Measurements from ENCODE around the gene MACROD2. TPM values are rescaled to one million over a fixed set of nuclear protein-coding genes. Genes with fewer than 3 reads are reported as not detected.

The MACROD2 gene
- total RNA-seq, 6 experiments from 2014 or later = 0.05 to 0.57 (median 0.11) TPM; not detected in 1

- no peaks in the 10 kb centered on the region for H3K36me3 Mint-ChIP-seq (ENCODE audit: low read depth)
- H3K27me3 Mint-ChIP-seq (ENCODE audit: insufficient read depth) = no peaks in the 10 kb centered on the region; the same call in 1 of the 2 replicates
- TF ChIP-seq, protein P1, sequence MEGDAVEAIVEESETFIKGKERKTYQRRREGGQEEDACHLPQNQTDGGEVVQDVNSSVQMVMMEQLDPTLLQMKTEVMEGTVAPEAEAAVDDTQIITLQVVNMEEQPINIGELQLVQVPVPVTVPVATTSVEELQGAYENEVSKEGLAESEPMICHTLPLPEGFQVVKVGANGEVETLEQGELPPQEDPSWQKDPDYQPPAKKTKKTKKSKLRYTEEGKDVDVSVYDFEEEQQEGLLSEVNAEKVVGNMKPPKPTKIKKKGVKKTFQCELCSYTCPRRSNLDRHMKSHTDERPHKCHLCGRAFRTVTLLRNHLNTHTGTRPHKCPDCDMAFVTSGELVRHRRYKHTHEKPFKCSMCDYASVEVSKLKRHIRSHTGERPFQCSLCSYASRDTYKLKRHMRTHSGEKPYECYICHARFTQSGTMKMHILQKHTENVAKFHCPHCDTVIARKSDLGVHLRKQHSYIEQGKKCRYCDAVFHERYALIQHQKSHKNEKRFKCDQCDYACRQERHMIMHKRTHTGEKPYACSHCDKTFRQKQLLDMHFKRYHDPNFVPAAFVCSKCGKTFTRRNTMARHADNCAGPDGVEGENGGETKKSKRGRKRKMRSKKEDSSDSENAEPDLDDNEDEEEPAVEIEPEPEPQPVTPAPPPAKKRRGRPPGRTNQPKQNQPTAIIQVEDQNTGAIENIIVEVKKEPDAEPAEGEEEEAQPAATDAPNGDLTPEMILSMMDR (IDR thresholded peaks at IDR 0.05) = no peak
- H3K9me3 Mint-ChIP-seq = peaks cover 45% of the 10 kb centered on the region
- no peak for DNase-seq
- H3K4me1 Mint-ChIP-seq (ENCODE audit: low read depth) = no peaks in the 10 kb centered on the region
- no peak overlapping the region for H3K4me3 Mint-ChIP-seq
- no peak overlapping the region for H3K27ac Mint-ChIP-seq
Observed at GRCh38 chr20:15317546-15318232, 1322.4 kb downstream of the MACROD2 start.

- TF ChIP-seq, protein P1 (IDR thresholded peaks at IDR 0.05) = no peak
- Mint-ChIP-seq H3K4me3 (no peak overlapping the region), H3K4me1 (ENCODE audit: low read depth) (no peaks in the 10 kb centered on the region), H3K27me3 (ENCODE audit: insufficient read depth) (no peaks in the 10 kb centered on the region), H3K36me3 (ENCODE audit: low read depth) (no peaks in the 10 kb centered on the region), H3K27ac (no peak overlapping the region), H3K9me3 (peaks cover 45% of the 10 kb centered on the region)
- no peak for DNase-seq
Observed at GRCh38 chr20:15318682-15319081, 1323.4 kb downstream of the MACROD2 start.

- no peak overlapping the region for H3K27ac Mint-ChIP-seq
- peaks cover 48% of the 10 kb centered on the region for H3K9me3 Mint-ChIP-seq
- H3K4me3 Mint-ChIP-seq = no peak overlapping the region
- TF ChIP-seq, protein P1 (IDR thresholded peaks at IDR 0.05) = no peak
- no peaks in the 10 kb centered on the region for H3K27me3 Mint-ChIP-seq (ENCODE audit: insufficient read depth)
- H3K4me1 Mint-ChIP-seq (ENCODE audit: low read depth) = no peaks in the 10 kb centered on the region
- H3K36me3 Mint-ChIP-seq (ENCODE audit: low read depth) = no peaks in the 10 kb centered on the region
- no peak for DNase-seq
Observed at GRCh38 chr20:15319439-15319838, 1324.1 kb downstream of the MACROD2 start.

GRCh38 chr20:15320941-15321340 is 1325.6 kb downstream of the MACROD2 start:
- H3K36me3 Mint-ChIP-seq (ENCODE audit: low read depth) = no peaks in the 10 kb centered on the region
- no peaks in the 10 kb centered on the region for H3K4me1 Mint-ChIP-seq (ENCODE audit: low read depth)
- TF ChIP-seq, protein P1 (IDR thresholded peaks at IDR 0.05) = no peak
- no peak for DNase-seq
- peaks cover 37% of the 10 kb centered on the region for H3K9me3 Mint-ChIP-seq
- H3K27ac Mint-ChIP-seq = no peak overlapping the region
- H3K27me3 Mint-ChIP-seq (ENCODE audit: insufficient read depth) = no peaks in the 10 kb centered on the region
- no peak overlapping the region for H3K4me3 Mint-ChIP-seq

GRCh38 chr20:15327123-15327522 is 1331.8 kb downstream of the MACROD2 start:
- H3K4me1 Mint-ChIP-seq (ENCODE audit: low read depth) = no peaks in the 10 kb centered on the region
- peaks cover 35% of the 10 kb centered on the region for H3K9me3 Mint-ChIP-seq
- TF ChIP-seq, protein P1 (IDR thresholded peaks at IDR 0.05) = no peak

More at GRCh38 chr20:15327123-15327522, 1331.8 kb downstream of the MACROD2 start:
- Mint-ChIP-seq H3K36me3 (ENCODE audit: low read depth) (no peaks in the 10 kb centered on the region), H3K27me3 (ENCODE audit: insufficient read depth) (peaks cover 2% of the 10 kb centered on the region), H3K4me3 (no peak overlapping the region), H3K27ac (no peak overlapping the region)
- DNase-seq = no peak
